Heart left ventricle (tissue), 16 donors: Measurements from ENCODE around the gene IFNL4. TPM values are rescaled to one million over a fixed set of nuclear protein-coding genes. Genes with fewer than 3 reads are reported as not detected.

Experiments
- ATAC-seq, 4 donors: fragments of 200-7000 bp; cut with Tn5 transposase; one replicate each; pipeline ENCODE4 v1.9.1; 2020 to 2022; ENCODE audit warnings: moderate library complexity in 4 of 4, mild to moderate bottlenecking in 3 of 4, moderate number of reproducible peaks in 1 of 4
- DNase-seq, 5 donors: peaks; one replicate each; pipeline ENCODE4 v3.0.0-alpha.2; 2020
- H3K27ac ChIP-seq, 12 donors: fragments of 200-600 bp; sonication (generic) in 4 of 12; one replicate each; pipeline versions ENCODE4 v1.5.0 to v1.8.0; 2016 to 2022; ENCODE audit warnings: mild to moderate bottlenecking in 2 of 12
- H3K27me3 ChIP-seq, 9 donors: fragments of 200-600 bp; sonication (generic) in 2 of 9; one replicate each; pipeline versions ENCODE4 v1.5.1 to v1.8.0; 2016 to 2022; ENCODE audit warnings: mild to moderate bottlenecking in 3 of 9
- H3K36me3 ChIP-seq, 9 donors: fragments of 200-600 bp; sonication (generic) in 2 of 9; one replicate each; pipeline versions ENCODE4 v1.5.0 to v1.8.0; 2018 to 2022; ENCODE audit warnings: mild to moderate bottlenecking in 2 of 9
- H3K4me1 ChIP-seq, 12 donors: fragments of 200-600 bp; sonication (generic) in 4 of 12; one replicate each; pipeline versions ENCODE4 v1.5.0 to v1.8.0; 2016 to 2022; ENCODE audit warnings: mild to moderate bottlenecking in 3 of 12
- H3K4me3 ChIP-seq, 12 donors: fragments of 200-600 bp; sonication (generic) in 4 of 12; one replicate each; pipeline versions ENCODE4 v1.5.0 to v1.8.0; 2017 to 2022; ENCODE audit warnings: mild to moderate bottlenecking in 9 of 12, moderate library complexity in 4 of 12
- H3K9me3 ChIP-seq, 12 donors: fragments of 200-600 bp; sonication (generic) in 4 of 12; one replicate each; pipeline versions ENCODE4 v1.5.0 to v1.8.0; 2016 to 2022; ENCODE audit warnings: mild to moderate bottlenecking in 1 of 12
- POLR2A ChIP-seq, 2 donors: fragments of 450-650 bp; IDR thresholded peaks; one replicate each; pipeline ENCODE4 v1.6.1; 2017; ENCODE audit warnings: antibody characterized with exemption in 2 of 2, mild to moderate bottlenecking in 2 of 2, moderate library complexity in 2 of 2
- WGBS, 4 donors: extraction: QIAGEN DNeasy Blood & Tissue Kit in 2 of 4; methylation state at CpG; one replicate each; pipeline versions ENCODE4 v1.1.5 to v1.1.7; 2013 to 2018; 5-methylcytosine and 5-hydroxymethylcytosine counted together
- intact Hi-C, 10 donors: fragments of 100-400 bp; cut with DNase I; formaldehyde crosslinking; loops; one replicate each; pipeline versions ENCODE4 v1.11.1 to v1.14.2; 2022
- long read RNA-seq, 3 donors: library from polyadenylated mRNA; unstranded; transcript quantifications; one replicate each; pipeline ENCODE4 v2.0.0, GENCODE V29; 2020 to 2021
- polyA plus RNA-seq, 2 donors: library from polyadenylated mRNA; stranded (reverse); fragments of 200-250 nt; gene quantifications; one replicate each; pipeline ENCODE4 v1.2.3, GENCODE V29; 2013
- total RNA-seq, 9 donors: library from RNA; depleted of rRNA in 2 of 9; stranded (reverse); fragments of >200 nt in 2 of 9; fragmentation: NEBNext Ultra II Directional in 3 of 9; extraction: Animal tissue kit (Norgen Biotek cat#: 25700) in 3 of 9; gene quantifications; one replicate each; pipeline versions ENCODE4 v1.1.0 to v1.2.4, GENCODE V29; 2016 to 2023
- TF ChIP-seq, protein P1 (sequence below), 12 donors: fragments of 200-600 bp; sonication (generic) in 4 of 12; IDR thresholded peaks; one replicate each; pipeline versions ENCODE4 v1.5.0 to v1.8.0; 2018 to 2022; ENCODE audit warnings: antibody characterized with exemption in 12 of 12, mild to moderate bottlenecking in 5 of 12
- donor health status: ischemic (EF 13 %, LVEDD 7.1; RV severe dilation, severe dysfunction).
- donor health status: healthy with polysubstance abuse.
- donor health status: DM: no; HTN: yes; CAD: no.
- donor health status: DM: no; HTN: no; CAD: no.
- donor health status: ischemic (EF 25% LVEDD 6.9; RV normal size, moderate dysfunction).
- donor health status: ischemic (EF 25% LVEDD 5.7; RV mildly dilated, moderate dysfunction).
- donor health status: healthy.
- donor health status: DM: yes; HTN: yes; CAD: no.
- donor health status: ischemic (EF 35%, LVEDD 5.7; RV mildly dilated, moderate dysfunction).
- donor health status: nonischemic (EF 11% LVEDD 7.7; RV severe dilation, severe dysfunction).
- donor health status: DM: yes; HTN: yes; CAD: no.
- donor health status: PGD.
- donor health status: ischemic (EF 29% LVEDD 5.4; RV normal size, mild dysfunction).
- donor health status: nonischemic (EF 23%, LVEDD 6.1; RV moderate dilation, normal function).

Gene IFNL4
- total RNA-seq (not detected), polyA plus RNA-seq (not detected)
- long read RNA-seq, donor 1: 0 reads
- long read RNA-seq, donor 2: 0 reads
- long read RNA-seq, donor 3: 0 reads

DNA sequence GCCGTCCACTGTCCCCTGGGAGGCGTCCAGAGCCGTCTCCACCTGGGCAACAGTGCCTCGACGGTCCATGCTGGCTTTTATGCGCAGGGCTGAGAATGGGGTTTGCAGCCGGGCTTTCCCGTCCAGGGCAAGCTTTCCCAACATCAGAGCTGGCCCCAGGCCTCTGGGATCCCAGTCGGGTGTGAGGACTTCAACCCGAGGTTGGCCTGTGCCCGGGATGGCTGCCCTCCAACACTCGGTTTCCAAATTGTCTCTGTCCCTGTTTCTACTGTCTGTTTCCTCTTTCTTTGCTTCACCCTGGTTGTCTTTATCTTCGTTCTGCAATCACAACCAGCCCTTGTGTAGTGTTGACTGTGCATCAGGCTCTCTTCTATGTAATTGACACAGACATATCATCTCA, at the start of gene IFNL4:
TSS of gene IFNL4 (minus strand) at position 51 of the 400 bp plus-strand sequence.
- intact Hi-C loops: no loop called here
- ATAC-seq (no peak), DNase-seq (no peak)
- H3K27ac ChIP-seq: no peak within 1 kb of the TSS
- no peaks in the 10 kb centered on the region for H3K9me3 ChIP-seq
- H3K27me3 ChIP-seq: peaks cover 19 to 63% (median 38%) of the 10 kb centered on the region in 9 donors
- no peaks in the 10 kb centered on the region for H3K36me3 ChIP-seq
- TF ChIP-seq, protein P1, sequence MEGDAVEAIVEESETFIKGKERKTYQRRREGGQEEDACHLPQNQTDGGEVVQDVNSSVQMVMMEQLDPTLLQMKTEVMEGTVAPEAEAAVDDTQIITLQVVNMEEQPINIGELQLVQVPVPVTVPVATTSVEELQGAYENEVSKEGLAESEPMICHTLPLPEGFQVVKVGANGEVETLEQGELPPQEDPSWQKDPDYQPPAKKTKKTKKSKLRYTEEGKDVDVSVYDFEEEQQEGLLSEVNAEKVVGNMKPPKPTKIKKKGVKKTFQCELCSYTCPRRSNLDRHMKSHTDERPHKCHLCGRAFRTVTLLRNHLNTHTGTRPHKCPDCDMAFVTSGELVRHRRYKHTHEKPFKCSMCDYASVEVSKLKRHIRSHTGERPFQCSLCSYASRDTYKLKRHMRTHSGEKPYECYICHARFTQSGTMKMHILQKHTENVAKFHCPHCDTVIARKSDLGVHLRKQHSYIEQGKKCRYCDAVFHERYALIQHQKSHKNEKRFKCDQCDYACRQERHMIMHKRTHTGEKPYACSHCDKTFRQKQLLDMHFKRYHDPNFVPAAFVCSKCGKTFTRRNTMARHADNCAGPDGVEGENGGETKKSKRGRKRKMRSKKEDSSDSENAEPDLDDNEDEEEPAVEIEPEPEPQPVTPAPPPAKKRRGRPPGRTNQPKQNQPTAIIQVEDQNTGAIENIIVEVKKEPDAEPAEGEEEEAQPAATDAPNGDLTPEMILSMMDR (IDR thresholded peaks at IDR 0.05): no peak
- no peak for TF ChIP-seq POLR2A (IDR thresholded peaks at IDR 0.05)
- WGBS, 4 donors: 48 to 66% (median 59%) methylated on average over 13 of the region's 13 CpGs
- H3K4me3 ChIP-seq: peak within 1 kb of the TSS in 1 of 12 donors; percentile 18
- H3K4me1 ChIP-seq: peaks cover 0 to 14% (median 1%) of the 10 kb centered on the region in 12 donors

DNA sequence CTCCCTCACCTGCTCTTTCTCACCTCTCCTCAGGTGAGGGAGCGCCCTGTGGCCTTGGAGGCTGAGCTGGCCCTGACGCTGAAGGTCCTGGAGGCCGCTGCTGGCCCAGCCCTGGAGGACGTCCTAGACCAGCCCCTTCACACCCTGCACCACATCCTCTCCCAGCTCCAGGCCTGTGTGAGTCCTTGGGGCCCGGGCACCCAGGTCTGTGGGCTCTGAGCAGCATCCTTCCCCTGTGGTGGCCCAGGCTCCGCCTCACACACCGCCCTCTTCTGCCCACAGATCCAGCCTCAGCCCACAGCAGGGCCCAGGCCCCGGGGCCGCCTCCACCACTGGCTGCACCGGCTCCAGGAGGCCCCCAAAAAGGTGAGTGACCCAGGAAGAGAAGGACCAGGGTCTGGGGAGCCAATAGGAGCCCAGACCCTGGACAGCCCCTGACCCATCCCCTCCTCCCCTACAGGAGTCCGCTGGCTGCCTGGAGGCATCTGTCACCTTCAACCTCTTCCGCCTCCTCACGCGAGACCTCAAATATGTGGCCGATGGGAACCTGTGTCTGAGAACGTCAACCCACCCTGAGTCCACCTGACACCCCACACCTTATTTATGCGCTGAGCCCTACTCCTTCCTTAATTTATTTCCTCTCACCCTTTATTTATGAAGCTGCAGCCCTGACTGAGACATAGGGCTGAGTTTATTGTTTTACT, 49.4 kb upstream of the IFNL4 start:
- no peaks in the 10 kb centered on the region for H3K9me3 ChIP-seq
- H3K4me1 ChIP-seq: no peaks in the 10 kb centered on the region
- no peak overlapping the region for H3K27ac ChIP-seq
- H3K27me3 ChIP-seq: peaks cover 0 to 68% (median 3%) of the 10 kb centered on the region in 9 donors
- DNase-seq (peak in 2 of 5 donors; percentile 20 to 75), ATAC-seq (peak in 2 of 4 donors; percentile 38 to 55)
- WGBS, 4 donors: 61 to 68% (median 65%) methylated on average over 13 to 17 of the region's 17 CpGs
- H3K4me3 ChIP-seq: peak overlapping the region in 1 of 12 donors; percentile 12
- H3K36me3 ChIP-seq: no peaks in the 10 kb centered on the region
- no peak for TF ChIP-seq POLR2A (IDR thresholded peaks at IDR 0.05)
- TF ChIP-seq, protein P1 (IDR thresholded peaks at IDR 0.05): no peak
- intact Hi-C loops: no loop called here

DNA sequence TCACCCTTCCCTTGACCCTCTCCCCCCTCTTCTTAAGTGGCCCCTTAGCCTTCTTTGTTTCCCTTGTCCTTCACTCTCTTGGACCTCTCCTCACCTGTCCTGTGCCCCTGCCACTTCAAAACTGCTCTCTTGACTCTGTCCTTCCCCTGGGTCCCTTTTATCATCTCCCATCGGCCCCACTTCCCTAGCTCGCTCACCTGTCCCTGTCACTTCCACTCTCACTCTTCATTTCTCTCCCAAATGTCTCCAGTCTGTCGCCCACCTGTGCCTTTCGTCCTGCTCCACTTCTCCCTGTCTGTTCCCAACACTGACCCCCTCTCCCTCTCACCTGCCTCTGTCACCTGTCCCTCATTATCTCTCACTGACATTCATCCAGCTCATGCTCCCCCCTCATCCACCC, 48.2 kb upstream of the IFNL4 start:
- no peak for ATAC-seq
- H3K36me3 ChIP-seq: no peaks in the 10 kb centered on the region
- 80 to 88% (median 83%) methylated on average over 4 of the region's 4 CpGs for WGBS, 4 donors

DNA sequence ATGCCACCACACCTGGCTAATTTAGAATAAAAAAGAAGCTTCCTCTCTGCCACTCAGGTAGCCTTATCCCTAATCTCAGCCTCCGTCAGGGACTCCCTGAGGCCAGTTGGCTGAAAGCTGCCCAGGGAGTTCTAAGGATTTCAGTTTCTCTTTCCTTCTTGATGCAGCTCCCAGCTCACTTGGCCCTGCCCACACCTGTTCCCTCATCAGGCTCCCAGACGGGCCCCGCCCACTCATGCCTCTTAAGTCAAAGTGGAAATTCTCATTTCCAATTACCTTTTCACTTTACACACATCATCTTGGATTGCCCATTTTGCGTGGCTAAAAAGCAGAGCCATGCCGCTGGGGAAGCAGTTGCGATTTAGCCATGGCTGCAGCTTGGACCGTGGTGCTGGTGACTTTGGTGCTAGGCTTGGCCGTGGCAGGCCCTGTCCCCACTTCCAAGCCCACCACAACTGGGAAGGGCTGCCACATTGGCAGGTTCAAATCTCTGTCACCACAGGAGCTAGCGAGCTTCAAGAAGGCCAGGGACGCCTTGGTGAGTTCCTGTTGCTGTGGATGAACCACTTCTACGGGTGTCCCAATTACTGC, 47.5 kb upstream of the IFNL4 start, which contains the start of gene IFNL1:
TSS of gene IFNL1 (plus strand) at position 353 of the 591 bp plus-strand sequence. CDS start at position 368, 15 bp downstream.
- H3K36me3 ChIP-seq: no peaks in the 10 kb centered on the region

More for the DNA sequence above, 48.2 kb upstream of the IFNL4 start:
- Histone ChIP-seq H3K9me3 (no peaks in the 10 kb centered on the region), H3K27ac (no peak overlapping the region), H3K4me1 (no peaks in the 10 kb centered on the region), H3K4me3 (no peak overlapping the region), H3K27me3 (peaks cover 0 to 63% (median 5%) of the 10 kb centered on the region in 9 donors)
- no peak for DNase-seq
- intact Hi-C loops: no loop called here
- TF ChIP-seq, protein P1 (IDR thresholded peaks at IDR 0.05): no peak
- no peak for TF ChIP-seq POLR2A (IDR thresholded peaks at IDR 0.05)

More for the DNA sequence above, 47.5 kb upstream of the IFNL4 start, which contains the start of gene IFNL1:
- 80 to 85% (median 82%) methylated on average over 11 of the region's 11 CpGs for WGBS, 4 donors
- intact Hi-C loops: no loop called here
- Histone ChIP-seq H3K27ac (no peak within 1 kb of the TSS), H3K4me3 (no peak within 1 kb of the TSS), H3K9me3 (no peaks in the 10 kb centered on the region), H3K27me3 (peaks cover 0 to 56% (median 5%) of the 10 kb centered on the region in 9 donors), H3K4me1 (no peaks in the 10 kb centered on the region)
- TF ChIP-seq, protein P1 (IDR thresholded peaks at IDR 0.05): no peak
- TF ChIP-seq POLR2A (IDR thresholded peaks at IDR 0.05): no peak
- ATAC-seq (no peak), DNase-seq (no peak)
